Ovary (tissue), 3 donors: ENCODE data around the gene CRISPLD2.

Experiments used
- CTCF ChIP-seq, 3 donors: fragments of 450-650 bp in 2 of 3; fragments of 200-600 bp in 1 of 3; IDR thresholded peaks; one replicate each; pipeline versions ENCODE4 v1.5.1 to v1.8.0; 2016 to 2022; ENCODE audit warnings: antibody characterized with exemption in 3 of 3, mild to moderate bottlenecking in 1 of 3
- POLR2A ChIP-seq: fragments of 450-650 bp; IDR thresholded peaks from one replicate; pipeline ENCODE4 v1.6.1; 2017; ENCODE audit warnings: antibody characterized with exemption, mild to moderate bottlenecking, moderate library complexity
- donor health status: DM: no; HTN: no; CAD: no.

- TF ChIP-seq CTCF (IDR thresholded peaks at IDR 0.05): no peak
- no peak for TF ChIP-seq POLR2A
These were observed 108.1 kb downstream of the CRISPLD2 start for GRCh38 chr16:84927621-84928591.
